ENCODE measurements around the gene LYRM7. TPM values are rescaled to one million over a fixed set of nuclear protein-coding genes. Genes with fewer than 3 reads are reported as not detected.

The LYRM7 gene
- total RNA-seq, 6 experiments from 2014 or later = 8.1 to 10.9 (median 9.9) TPM

- no peak overlapping the region for H3K27ac Mint-ChIP-seq
- no peak for DNase-seq
- peaks cover 20% of the 10 kb centered on the region for H3K4me1 Mint-ChIP-seq (ENCODE audit: low read depth)
- no peak overlapping the region for H3K4me3 Mint-ChIP-seq
- no peaks in the 10 kb centered on the region for H3K9me3 Mint-ChIP-seq
- H3K36me3 Mint-ChIP-seq (ENCODE audit: low read depth) = no peaks in the 10 kb centered on the region
- no peaks in the 10 kb centered on the region; the same call in 1 of the 2 replicates for H3K27me3 Mint-ChIP-seq (ENCODE audit: insufficient read depth)
- TF ChIP-seq CTCF (IDR thresholded peaks at IDR 0.05) = no peak
These were observed 25.6 kb downstream of the LYRM7 start for GRCh38 chr5:131196331-131196730.

- H3K27me3 Mint-ChIP-seq (ENCODE audit: insufficient read depth) = no peaks in the 10 kb centered on the region; the same call in 1 of the 2 replicates
- H3K27ac Mint-ChIP-seq = no peak overlapping the region
- no peaks in the 10 kb centered on the region for H3K36me3 Mint-ChIP-seq (ENCODE audit: low read depth)
- no peaks in the 10 kb centered on the region for H3K9me3 Mint-ChIP-seq
- no peak for DNase-seq
- TF ChIP-seq CTCF (IDR thresholded peaks at IDR 0.05) = no peak
- peaks cover 15% of the 10 kb centered on the region for H3K4me1 Mint-ChIP-seq (ENCODE audit: low read depth)
- no peak overlapping the region for H3K4me3 Mint-ChIP-seq
These were observed 27.9 kb downstream of the LYRM7 start for GRCh38 chr5:131198625-131199024.

- H3K27ac Mint-ChIP-seq = no peak overlapping the region
- no peaks in the 10 kb centered on the region for H3K9me3 Mint-ChIP-seq
- no peaks in the 10 kb centered on the region; the same call in 1 of the 2 replicates for H3K27me3 Mint-ChIP-seq (ENCODE audit: insufficient read depth)
- no peak for DNase-seq
- H3K36me3 Mint-ChIP-seq (ENCODE audit: low read depth) = no peaks in the 10 kb centered on the region
- TF ChIP-seq CTCF (IDR thresholded peaks at IDR 0.05) = no peak
- no peak overlapping the region for H3K4me3 Mint-ChIP-seq
- H3K4me1 Mint-ChIP-seq (ENCODE audit: low read depth) = peaks cover 15% of the 10 kb centered on the region
These were observed 29.8 kb downstream of the LYRM7 start for GRCh38 chr5:131200560-131200959.

- Mint-ChIP-seq H3K27ac (no peak overlapping the region), H3K27me3 (ENCODE audit: insufficient read depth) (peaks cover 4% of the 10 kb centered on the region), H3K4me1 (ENCODE audit: low read depth) (no peaks in the 10 kb centered on the region), H3K9me3 (no peaks in the 10 kb centered on the region), H3K36me3 (ENCODE audit: low read depth) (no peaks in the 10 kb centered on the region), H3K4me3 (no peak overlapping the region)
- no peak for DNase-seq
- no peak for TF ChIP-seq CTCF (IDR thresholded peaks at IDR 0.05)
These were observed 34.2 kb downstream of the LYRM7 start for GRCh38 chr5:131204964-131205363.

GRCh38 chr5:131206061-131206460, 35.3 kb downstream of the LYRM7 start:
- no peak overlapping the region for H3K4me3 Mint-ChIP-seq
- no peak overlapping the region for H3K27ac Mint-ChIP-seq
- DNase-seq = no peak
- H3K36me3 Mint-ChIP-seq (ENCODE audit: low read depth) = no peaks in the 10 kb centered on the region
- H3K9me3 Mint-ChIP-seq = no peaks in the 10 kb centered on the region
- H3K27me3 Mint-ChIP-seq (ENCODE audit: insufficient read depth) = peaks cover 4% of the 10 kb centered on the region
- TF ChIP-seq CTCF (IDR thresholded peaks at IDR 0.05) = no peak
- no peaks in the 10 kb centered on the region for H3K4me1 Mint-ChIP-seq (ENCODE audit: low read depth)

- H3K4me1 Mint-ChIP-seq (ENCODE audit: low read depth) = no peaks in the 10 kb centered on the region
- no peak overlapping the region for H3K4me3 Mint-ChIP-seq
- H3K27ac Mint-ChIP-seq = no peak overlapping the region
- no peak for TF ChIP-seq CTCF (IDR thresholded peaks at IDR 0.05)
- H3K9me3 Mint-ChIP-seq = no peaks in the 10 kb centered on the region
- H3K36me3 Mint-ChIP-seq (ENCODE audit: low read depth) = no peaks in the 10 kb centered on the region
- no peak for DNase-seq
- H3K27me3 Mint-ChIP-seq (ENCODE audit: insufficient read depth) = peaks cover 4% of the 10 kb centered on the region
These were observed 36.0 kb downstream of the LYRM7 start for GRCh38 chr5:131206772-131207171.

Measured in HFFc6 (cell line).